GM12878 (cell line): ENCODE results near the gene DEFB114. TPM values are rescaled to one million over a fixed set of nuclear protein-coding genes. Genes with fewer than 3 reads are reported as not detected.

Source experiments
- ATAC-seq: fragments of 200-7000 bp; cut with Tn5 transposase; 3 replicates; pipeline ENCODE4 v1.9.1; 2020; ENCODE audit warnings: mild to moderate bottlenecking, moderate library complexity
- BruUV-seq: library from RNA; stranded (reverse); fragments of 400-500 nt; replicated peaks from 2 replicates; lab custom pipeline; 2021; lab: Mats Ljungman, UMichigan
- CTCF ChIA-PET: fragments of 300-600 bp; sonication (Branson Sonifier 250); formaldehyde crosslinking; extraction: SDS; loops from one replicate; lab custom pipeline; 2021; ENCODE audit warnings: inconsistent platforms; lab: Yijun Ruan, JAX
- POLR2A ChIA-PET: fragments of 350-600 bp; formaldehyde crosslinking; extraction: SDS; loops from one replicate; lab custom pipeline; 2021; ENCODE audit warnings: inconsistent platforms; lab: Charles Lee
- RAD21 ChIA-PET: fragments of 300-600 bp; sonication (Branson Sonifier 250); formaldehyde crosslinking; loops from one replicate; lab custom pipeline; 2023; ENCODE audit warnings: antibody characterized with exemption; ENCODE audit not compliant: unreplicated experiment; lab: Charles Lee
- SMC1A ChIA-PET: fragments of 300-600 bp; sonication (Branson Sonifier 250); formaldehyde crosslinking; loops from one replicate; lab custom pipeline; 2023; ENCODE audit not compliant: unreplicated experiment, uncharacterized antibody; lab: Charles Lee
- DNase-seq: peaks from one replicate; pipeline ENCODE4 v3.0.0-alpha.2; 2011; ENCODE audit warnings: low read depth, low spot score
- FAIRE-seq: peaks from 3 replicates; lab custom pipeline; 2011; peaks lifted over from hg19 to GRCh38; lab: Jason Lieb, UNC
- H2AFZ ChIP-seq: 2 replicates; pipeline ENCODE4 v1.6.0; 2011; ENCODE audit warnings: low read depth, low read length, control low read depth; ENCODE audit not compliant: control insufficient read depth
- H3K27ac ChIP-seq: 2 replicates; pipeline ENCODE4 v1.5.1; 2011; ENCODE audit warnings: control low read depth; ENCODE audit not compliant: control insufficient read depth, insufficient read depth
- H3K27me3 ChIP-seq, 2 experiments: replicated peaks in 1 of 2; 2 replicates each; pipeline versions ENCODE4 v1.6.0 to v1.6.1; 2011; ENCODE audit warnings: low read length in 1 of 2; ENCODE audit not compliant: control insufficient read depth in 2 of 2, insufficient read depth in 2 of 2
- H3K36me3 ChIP-seq, 2 experiments: 2 replicates each; pipeline ENCODE4 v1.5.1; 2011; ENCODE audit warnings: low read length in 1 of 2; ENCODE audit not compliant: control insufficient read depth in 2 of 2, insufficient read depth in 2 of 2
- H3K4me1 ChIP-seq: 2 replicates; pipeline ENCODE4 v1.6.1; 2011; ENCODE audit warnings: mild to moderate bottlenecking, low read length, moderate library complexity, mixed read lengths; ENCODE audit not compliant: control insufficient read depth, insufficient read depth
- H3K4me2 ChIP-seq: 2 replicates; pipeline ENCODE4 v1.6.0; 2011; ENCODE audit warnings: control low read depth; ENCODE audit not compliant: control insufficient read depth, insufficient read depth
- H3K4me3 ChIP-seq: fragments of 200-600 bp; sonication (generic); 2 replicates; pipeline ENCODE4 v1.5.1; 2016
- H3K79me2 ChIP-seq: 2 replicates; pipeline ENCODE4 v1.6.0; 2011; ENCODE audit warnings: low read length; ENCODE audit not compliant: control insufficient read depth, insufficient read depth
- H3K9ac ChIP-seq: 2 replicates; pipeline ENCODE4 v1.8.0; 2011; ENCODE audit warnings: low read length, control low read depth, mixed read lengths; ENCODE audit not compliant: control insufficient read depth, insufficient read depth
- H3K9me3 ChIP-seq: replicated peaks from 3 replicates; pipeline ENCODE4 v1.5.1; 2011; ENCODE audit warnings: mild to moderate bottlenecking, low read length; ENCODE audit not compliant: control insufficient read depth, insufficient read depth
- H4K20me1 ChIP-seq: 2 replicates; pipeline ENCODE4 v1.6.0; 2011; ENCODE audit not compliant: control insufficient read depth, insufficient read depth
- CBFB ChIP-seq: IDR thresholded peaks from 2 replicates; pipeline ENCODE4 v1.6.1; 2016; ENCODE audit warnings: antibody characterized with exemption, low read depth
- CREB1 ChIP-seq: IDR thresholded peaks from 2 replicates; pipeline ENCODE4 v1.6.1; 2012; ENCODE audit warnings: low read depth, mild to moderate bottlenecking, inconsistent platforms
- CREM ChIP-seq: IDR thresholded peaks from 2 replicates; pipeline ENCODE4 v1.6.1; 2014; ENCODE audit warnings: antibody characterized with exemption, low read depth
- HDAC6 ChIP-seq: fragments of 200-600 bp; sonication (generic); IDR thresholded peaks from one replicate; pipeline ENCODE4 v1.8.0; 2017; ENCODE audit warnings: antibody characterized with exemption; ENCODE audit not compliant: unreplicated experiment
- JUNB ChIP-seq: IDR thresholded peaks from 2 replicates; pipeline ENCODE4 v1.6.1; 2016; ENCODE audit warnings: antibody characterized with exemption, mild to moderate bottlenecking
- KLF5 ChIP-seq: fragments of 450-650 bp; IDR thresholded peaks from 2 replicates; pipeline ENCODE4 v1.6.1; 2014; ENCODE audit warnings: mild to moderate bottlenecking; ENCODE audit not compliant: partially characterized antibody
- MEF2A ChIP-seq: IDR thresholded peaks from 2 replicates; pipeline ENCODE4 v1.6.1; 2011; ENCODE audit warnings: low read depth, mild to moderate bottlenecking, low read length, moderate library complexity; ENCODE audit not compliant: insufficient read depth
- NFIC ChIP-seq: IDR thresholded peaks from 2 replicates; pipeline ENCODE4 v1.6.1; 2012; ENCODE audit warnings: low read depth, mild to moderate bottlenecking, inconsistent platforms, low read length, moderate library complexity
- RUNX3 ChIP-seq: IDR thresholded peaks from 2 replicates; pipeline ENCODE4 v1.6.1; 2012; ENCODE audit warnings: low read length, inconsistent platforms
- TCF7 ChIP-seq: IDR thresholded peaks from 2 replicates; pipeline ENCODE4 v1.6.1; 2014; ENCODE audit warnings: antibody characterized with exemption, borderline replicate concordance
- YBX1 ChIP-seq: fragments of 450-650 bp; IDR thresholded peaks from 2 replicates; pipeline ENCODE4 v1.6.1; 2016; ENCODE audit warnings: antibody characterized with exemption
- ZNF207 ChIP-seq: fragments of 450-650 bp; IDR thresholded peaks from 2 replicates; pipeline ENCODE4 v1.6.1; 2014; ENCODE audit warnings: antibody characterized with exemption, mild to moderate bottlenecking, borderline replicate concordance
- ZNF274 ChIP-seq: IDR thresholded peaks from one replicate; pipeline ENCODE4 v1.8.0; 2011; ENCODE audit not compliant: insufficient read length, insufficient read depth
- WGBS: methylation state at CpG from one replicate; pipeline ENCODE4 v1.1.6; 2016; ENCODE audit warnings: low lambda C conversion rate; ENCODE audit not compliant: insufficient replicate concordance, insufficient coverage; ENCODE audit errors: missing lambda C conversion rate; 5-methylcytosine and 5-hydroxymethylcytosine counted together
- in situ Hi-C: fragments of 300-500 bp; cut with MboI; formaldehyde crosslinking; loops from 9 replicates; pipeline ENCODE4 v1.14.3; 2018; ENCODE audit warnings: mixed read lengths
- intact Hi-C: fragments of 100-400 bp; cut with micrococcal nuclease; formaldehyde crosslinking; loops from one replicate; pipeline ENCODE4 v1.14.2; 2022; ENCODE audit not compliant: unreplicated experiment
- polyA plus RNA-seq, 11 experiments: library from polyadenylated mRNA; depleted of rRNA in 4 of 11; unstranded in 6 of 11; stranded (reverse) in 5 of 11; fragments of >200 nt; fragmentation: Nextera tagmentation in 4 of 11; fragmentation: Illumina TruSeq in 1 of 11; extraction: Ambion mirVana in 4 of 11; extraction: Trizol in 1 of 11; gene quantifications; 1 replicate in 1 of 11; 2 replicates in 10 of 11; pipeline versions ENCODE4 v1.2.1 to v1.2.3, GENCODE V29; 2011 to 2016; ENCODE audit warnings: inconsistent platforms in 2 of 11, missing spikeins in 2 of 11, low read depth in 1 of 11
- total RNA-seq, 4 experiments: library from RNA; depleted of rRNA in 3 of 4; stranded (reverse); fragments of >200 nt in 3 of 4; fragmentation: Illumina TruSeq in 1 of 4; extraction: Trizol in 1 of 4; gene quantifications; 2 replicates each; pipeline versions ENCODE4 v1.2.1 to v1.2.3, GENCODE V29; 2013 to 2021
- TF ChIP-seq, protein P1 (sequence below): fragments of 450-650 bp; IDR thresholded peaks from 2 replicates; pipeline ENCODE4 v1.6.1; 2017; ENCODE audit warnings: mild to moderate bottlenecking, low read depth, inconsistent platforms; ENCODE audit not compliant: poor library complexity, severe bottlenecking
- TF ChIP-seq, protein P2 (sequence below): IDR thresholded peaks from 2 replicates; pipeline ENCODE4 v1.6.1; 2012; ENCODE audit warnings: low read depth, low read length, improper control_type of control experiment
- TF ChIP-seq, protein P3 (sequence below): fragments of 450-650 bp; IDR thresholded peaks from 2 replicates; pipeline ENCODE4 v1.6.1; 2014; ENCODE audit warnings: mild to moderate bottlenecking

DEFB114 gene
- total and polyA plus RNA-seq, 10 of the 15 experiments (the other 5 are each of a cell fraction or from before 2014, with no cell fraction given), result not detected

DNA sequence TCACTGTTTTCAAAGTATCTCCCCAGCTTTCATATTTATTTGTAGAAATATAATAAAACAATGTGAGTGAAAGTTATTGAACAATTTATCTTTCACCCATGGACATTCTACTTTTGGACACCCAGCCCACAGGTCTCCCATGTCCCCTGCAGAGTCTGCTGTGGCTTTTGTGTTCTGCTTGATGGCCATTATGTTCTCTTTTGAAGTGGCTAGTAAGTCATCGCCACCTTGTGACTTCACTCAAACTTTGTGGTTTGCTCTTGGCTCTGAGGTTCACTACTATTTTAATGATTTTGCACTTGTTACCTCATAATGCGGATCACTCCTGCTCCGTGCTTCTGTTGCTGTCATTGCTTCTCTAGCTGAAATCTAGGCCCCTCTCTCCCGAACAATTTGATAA is 15.6 kb upstream of the DEFB114 start:
- TF ChIP-seq, protein P1, sequence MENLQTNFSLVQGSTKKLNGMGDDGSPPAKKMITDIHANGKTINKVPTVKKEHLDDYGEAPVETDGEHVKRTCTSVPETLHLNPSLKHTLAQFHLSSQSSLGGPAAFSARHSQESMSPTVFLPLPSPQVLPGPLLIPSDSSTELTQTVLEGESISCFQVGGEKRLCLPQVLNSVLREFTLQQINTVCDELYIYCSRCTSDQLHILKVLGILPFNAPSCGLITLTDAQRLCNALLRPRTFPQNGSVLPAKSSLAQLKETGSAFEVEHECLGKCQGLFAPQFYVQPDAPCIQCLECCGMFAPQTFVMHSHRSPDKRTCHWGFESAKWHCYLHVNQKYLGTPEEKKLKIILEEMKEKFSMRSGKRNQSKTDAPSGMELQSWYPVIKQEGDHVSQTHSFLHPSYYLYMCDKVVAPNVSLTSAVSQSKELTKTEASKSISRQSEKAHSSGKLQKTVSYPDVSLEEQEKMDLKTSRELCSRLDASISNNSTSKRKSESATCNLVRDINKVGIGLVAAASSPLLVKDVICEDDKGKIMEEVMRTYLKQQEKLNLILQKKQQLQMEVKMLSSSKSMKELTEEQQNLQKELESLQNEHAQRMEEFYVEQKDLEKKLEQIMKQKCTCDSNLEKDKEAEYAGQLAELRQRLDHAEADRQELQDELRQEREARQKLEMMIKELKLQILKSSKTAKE, result no peak
- TF ChIP-seq, protein P2, sequence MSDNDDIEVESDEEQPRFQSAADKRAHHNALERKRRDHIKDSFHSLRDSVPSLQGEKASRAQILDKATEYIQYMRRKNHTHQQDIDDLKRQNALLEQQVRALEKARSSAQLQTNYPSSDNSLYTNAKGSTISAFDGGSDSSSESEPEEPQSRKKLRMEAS, result no peak
- TF ChIP-seq ZNF274 (no peak), YBX1 (no peak), HDAC6 (no peak), JUNB (peak; percentile 38; the same call in 1 of the 2 replicates), NFIC (0 out of 2 replicates have a peak, but pooled peaks have one; percentile 45), RUNX3 (peak; percentile 95), MEF2A (peak; percentile 50; the same call in 1 of the 2 replicates), KLF5 (no peak), CREM (peak; percentile 69; the same call in 1 of the 2 replicates), CBFB (peak; percentile 61), CREB1 (peak; percentile 80), ZNF207 (no peak), TCF7 (peak; percentile 94)
- TF ChIP-seq, protein P3, sequence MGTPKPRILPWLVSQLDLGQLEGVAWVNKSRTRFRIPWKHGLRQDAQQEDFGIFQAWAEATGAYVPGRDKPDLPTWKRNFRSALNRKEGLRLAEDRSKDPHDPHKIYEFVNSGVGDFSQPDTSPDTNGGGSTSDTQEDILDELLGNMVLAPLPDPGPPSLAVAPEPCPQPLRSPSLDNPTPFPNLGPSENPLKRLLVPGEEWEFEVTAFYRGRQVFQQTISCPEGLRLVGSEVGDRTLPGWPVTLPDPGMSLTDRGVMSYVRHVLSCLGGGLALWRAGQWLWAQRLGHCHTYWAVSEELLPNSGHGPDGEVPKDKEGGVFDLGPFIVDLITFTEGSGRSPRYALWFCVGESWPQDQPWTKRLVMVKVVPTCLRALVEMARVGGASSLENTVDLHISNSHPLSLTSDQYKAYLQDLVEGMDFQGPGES, result no peak
- no peak overlapping the region for H3K4me3 ChIP-seq
- peak; percentile 75 for FAIRE-seq
- in situ Hi-C loops (no loop called here), intact Hi-C loops (no loop called here)
- H3K9me3 ChIP-seq, result no peaks in the 10 kb centered on the region
- H2AFZ ChIP-seq, result peak overlapping the region; percentile 23
- no TSS peak for BruUV-seq
- peak; percentile 20 for DNase-seq
- no peaks in the 10 kb centered on the region for H3K27me3 ChIP-seq
- no peaks in the 10 kb centered on the region; the same call in none of the 2 replicates for H3K4me1 ChIP-seq
- CTCF ChIA-PET, result no interaction called here
- H3K36me3 ChIP-seq, result no peaks in the 10 kb centered on the region
- POLR2A ChIA-PET, result no interaction called here
- 32% methylated on average over 4 of the region's 4 CpGs for WGBS
- no peak overlapping the region for H3K27ac ChIP-seq
- H4K20me1 ChIP-seq, result no peaks in the 10 kb centered on the region
- peak; percentile 87 for ATAC-seq
- SMC1A ChIA-PET, result no interaction called here
- RAD21 ChIA-PET, result no interaction called here
- H3K9ac ChIP-seq, result no peak overlapping the region
- peak overlapping the region; percentile 44; the same call in 1 of the 2 replicates for H3K4me2 ChIP-seq
- H3K79me2 ChIP-seq, result no peaks in the 10 kb centered on the region
